Activated gamma-delta T cell (primary cell): ENCODE results near the gene TPO.

ENCODE experiments used
- DNase-seq: peaks from one replicate; lab custom pipeline; 2025; lab: John Stamatoyannopoulos, UW

Gene TPO

DNA sequence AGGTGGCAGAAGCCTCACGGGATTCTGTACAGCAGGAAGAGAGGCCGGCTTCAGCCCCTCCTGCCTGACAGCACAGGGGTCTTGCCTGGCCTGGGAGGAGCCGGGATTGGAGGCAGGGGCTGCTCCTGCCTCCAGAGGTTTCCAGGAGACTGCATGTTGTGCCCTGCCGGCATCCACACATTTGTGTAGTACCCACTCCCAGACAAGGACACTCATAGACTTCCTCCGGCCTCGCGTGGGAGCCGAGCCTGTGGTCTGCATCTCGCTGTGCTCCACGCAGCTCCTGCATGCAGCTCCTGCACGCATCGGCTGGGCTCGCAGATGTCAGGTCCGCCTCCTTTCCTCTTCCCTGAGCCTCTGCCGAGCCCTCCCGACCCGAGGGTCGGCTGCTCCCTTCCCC, 34.7 kb downstream of the TPO start:
- no peak for DNase-seq

GRCh38 chr2:1450915-1451314, 37.7 kb downstream of the TPO start:
- DNase-seq, result no peak

DNA sequence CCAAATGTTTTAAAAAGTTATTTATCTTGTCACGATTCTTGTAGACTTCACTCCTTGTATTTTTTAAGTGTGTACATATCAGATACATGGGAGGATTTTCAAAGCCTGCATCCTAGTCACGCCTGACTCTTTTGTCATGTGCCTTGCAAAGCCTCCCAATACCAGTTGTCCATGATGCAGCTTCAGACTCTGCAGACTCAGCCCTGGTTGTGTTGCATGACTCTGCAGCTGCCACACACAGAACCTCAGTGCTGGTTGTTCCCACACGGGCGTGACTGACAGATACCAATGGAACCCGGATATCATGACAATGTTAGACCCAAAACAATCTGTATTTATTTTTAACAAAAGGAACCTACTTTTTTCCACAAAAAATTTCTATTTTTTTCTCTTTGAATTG, 38.2 kb downstream of the TPO start:
- DNase-seq, result no peak

- DNase-seq, result no peak
Observed at GRCh38 chr2:1453561-1453960, 40.3 kb downstream of the TPO start.

DNA sequence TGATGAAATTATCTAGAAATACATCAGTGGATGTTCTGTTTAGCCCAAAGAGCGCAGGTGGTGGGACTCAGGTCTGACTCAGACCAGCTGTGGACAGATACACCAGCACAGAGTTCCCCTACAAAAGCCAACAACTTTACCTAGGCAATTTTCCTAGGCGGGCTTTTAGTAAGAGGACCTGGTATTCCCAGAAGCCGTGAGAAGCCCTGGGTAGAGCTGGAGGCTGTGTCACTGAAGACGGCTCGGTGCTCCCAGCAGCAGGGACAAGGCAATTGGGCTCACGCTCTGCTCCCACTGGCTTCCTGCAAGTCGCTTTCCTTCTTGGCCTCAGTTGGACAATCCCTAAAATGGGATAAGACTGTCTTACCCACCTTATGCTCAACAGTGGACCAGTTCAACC, 41.1 kb downstream of the TPO start:
- no peak for DNase-seq

GRCh38 chr2:1455466-1455865, 42.2 kb downstream of the TPO start:
- no peak for DNase-seq

DNA sequence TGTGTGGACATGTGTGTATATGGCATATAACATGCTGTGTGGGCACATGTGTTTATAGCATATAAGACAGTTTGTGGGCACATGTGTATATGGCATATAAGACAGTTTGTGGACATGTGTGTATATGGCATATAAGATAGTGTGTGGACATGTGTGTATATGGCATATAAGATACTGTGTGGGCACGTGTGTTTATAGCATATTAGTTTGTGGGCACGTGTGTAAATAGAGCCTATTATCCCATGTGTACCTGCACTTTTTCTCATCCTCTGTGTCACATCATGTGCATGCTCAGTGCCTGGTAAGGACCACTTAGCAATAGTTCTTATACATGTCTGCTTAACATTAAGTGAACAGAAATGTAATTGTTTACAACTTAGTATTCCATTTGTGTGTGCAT, 45.2 kb downstream of the TPO start:
- no peak for DNase-seq

DNA sequence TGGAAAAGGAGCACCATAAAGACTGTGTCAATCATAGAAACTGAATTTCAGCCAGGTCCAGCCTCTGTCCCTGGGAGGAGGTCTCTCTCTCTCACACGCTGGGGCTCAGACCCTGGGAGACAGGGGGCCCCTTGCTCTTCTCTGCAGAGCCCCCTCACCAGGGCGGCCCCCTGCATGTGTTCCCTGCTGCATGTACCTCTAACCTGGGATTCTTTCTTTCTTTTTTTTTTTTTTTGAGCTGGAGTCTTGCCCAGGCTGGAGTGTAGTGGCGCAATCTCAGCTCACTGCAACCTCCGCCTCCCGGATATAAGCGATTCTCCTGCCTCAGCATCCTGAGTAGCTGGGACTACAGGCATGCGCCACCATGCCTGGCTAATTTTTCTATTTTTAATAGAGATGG, 46.5 kb downstream of the TPO start:
- no peak for DNase-seq

GRCh38 chr2:1460851-1461418, 47.7 kb downstream of the TPO start:
- no peak for DNase-seq

DNA sequence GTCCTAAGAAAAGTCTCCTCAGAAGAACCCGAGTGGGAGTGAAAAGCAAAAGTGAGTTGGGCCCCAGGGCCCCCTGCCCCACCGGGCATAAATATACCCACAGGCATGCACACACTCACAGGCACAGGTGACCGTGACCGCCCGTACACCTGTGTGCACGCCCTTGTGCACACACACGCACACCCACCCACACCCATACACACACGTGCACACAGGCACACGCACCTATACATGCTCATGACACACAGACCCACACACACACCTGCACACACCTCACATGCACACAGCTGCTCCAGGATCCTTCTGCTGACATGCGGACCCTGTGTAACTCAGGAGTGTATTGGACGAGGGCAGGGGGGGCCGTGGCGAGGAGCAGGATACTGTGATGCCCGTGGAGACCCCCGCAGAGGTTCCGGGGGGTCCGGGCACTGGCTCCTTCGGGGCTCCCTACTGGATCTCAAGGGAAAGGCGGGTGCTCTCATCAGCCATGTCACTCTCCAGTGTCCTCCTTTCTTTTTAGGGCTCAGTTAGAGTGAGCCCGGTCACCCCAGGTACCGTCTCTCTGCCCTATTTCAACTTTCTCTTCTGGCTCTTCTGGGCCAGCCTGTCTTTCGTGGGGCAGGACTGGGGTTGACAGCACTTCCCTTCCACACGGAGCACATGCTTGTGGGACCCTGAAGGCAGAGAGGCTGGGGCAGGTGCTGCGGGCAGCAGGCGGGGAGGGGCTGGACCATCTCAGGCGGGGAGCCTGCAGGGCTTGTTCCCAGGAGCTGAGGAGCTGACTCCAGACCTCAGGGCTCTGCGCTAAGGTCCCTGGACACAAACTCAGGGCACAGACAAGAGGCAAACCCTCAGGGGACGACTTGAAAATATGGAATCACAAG, 48.5 kb downstream of the TPO start:
- DNase-seq, result no peak

DNA sequence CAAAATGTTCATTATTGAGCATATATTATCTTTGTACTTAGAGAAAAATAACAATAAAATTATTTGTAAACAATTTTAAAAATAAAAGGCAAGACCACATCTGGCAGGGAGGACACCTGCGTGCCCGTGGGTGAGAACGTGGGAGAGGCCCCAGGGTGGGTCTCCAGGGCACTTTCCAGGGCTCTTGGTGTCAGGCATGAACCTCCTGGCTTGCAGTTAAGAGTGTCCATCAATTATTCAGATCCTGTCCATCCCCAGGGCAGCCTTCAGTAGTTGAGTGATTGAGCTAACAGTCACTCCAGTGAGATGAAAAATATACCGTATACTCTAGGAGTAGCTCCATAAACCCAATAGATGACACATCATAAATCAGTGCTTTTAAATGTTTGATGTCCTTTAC, 49.7 kb downstream of the TPO start:
- DNase-seq, result no peak

GRCh38 chr2:1472350-1472749, 59.1 kb downstream of the TPO start:
- DNase-seq, result no peak

DNA sequence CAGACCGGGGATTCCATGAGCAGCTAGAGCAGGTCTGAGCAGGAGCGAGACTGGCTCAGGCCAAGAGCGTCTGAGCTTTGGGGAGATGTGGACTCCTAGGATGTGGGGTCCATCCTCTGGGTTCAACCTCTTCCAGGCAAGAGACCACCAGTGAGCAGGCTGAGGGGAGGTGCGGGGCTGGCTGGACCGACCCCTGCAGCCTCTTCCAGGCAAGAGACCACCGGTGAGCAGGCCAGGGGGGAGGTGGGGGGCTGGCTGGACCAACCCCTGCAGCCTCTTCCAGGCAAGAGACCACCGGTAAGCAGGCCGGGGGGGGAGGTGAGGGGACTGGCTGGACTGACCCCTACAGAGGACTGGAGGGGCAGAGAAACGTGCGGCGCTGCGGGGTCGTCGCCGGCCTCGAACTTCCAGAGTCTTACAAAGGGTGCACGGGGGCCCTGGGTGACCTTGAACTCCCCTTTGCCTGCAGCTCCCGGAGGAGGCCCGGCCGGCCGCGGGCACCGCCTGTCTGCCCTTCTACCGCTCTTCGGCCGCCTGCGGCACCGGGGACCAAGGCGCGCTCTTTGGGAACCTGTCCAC, 63.4 kb downstream of the TPO start:
- no peak for DNase-seq

GRCh38 chr2:1477196-1478040, 64.2 kb downstream of the TPO start:
- DNase-seq, result no peak

DNA sequence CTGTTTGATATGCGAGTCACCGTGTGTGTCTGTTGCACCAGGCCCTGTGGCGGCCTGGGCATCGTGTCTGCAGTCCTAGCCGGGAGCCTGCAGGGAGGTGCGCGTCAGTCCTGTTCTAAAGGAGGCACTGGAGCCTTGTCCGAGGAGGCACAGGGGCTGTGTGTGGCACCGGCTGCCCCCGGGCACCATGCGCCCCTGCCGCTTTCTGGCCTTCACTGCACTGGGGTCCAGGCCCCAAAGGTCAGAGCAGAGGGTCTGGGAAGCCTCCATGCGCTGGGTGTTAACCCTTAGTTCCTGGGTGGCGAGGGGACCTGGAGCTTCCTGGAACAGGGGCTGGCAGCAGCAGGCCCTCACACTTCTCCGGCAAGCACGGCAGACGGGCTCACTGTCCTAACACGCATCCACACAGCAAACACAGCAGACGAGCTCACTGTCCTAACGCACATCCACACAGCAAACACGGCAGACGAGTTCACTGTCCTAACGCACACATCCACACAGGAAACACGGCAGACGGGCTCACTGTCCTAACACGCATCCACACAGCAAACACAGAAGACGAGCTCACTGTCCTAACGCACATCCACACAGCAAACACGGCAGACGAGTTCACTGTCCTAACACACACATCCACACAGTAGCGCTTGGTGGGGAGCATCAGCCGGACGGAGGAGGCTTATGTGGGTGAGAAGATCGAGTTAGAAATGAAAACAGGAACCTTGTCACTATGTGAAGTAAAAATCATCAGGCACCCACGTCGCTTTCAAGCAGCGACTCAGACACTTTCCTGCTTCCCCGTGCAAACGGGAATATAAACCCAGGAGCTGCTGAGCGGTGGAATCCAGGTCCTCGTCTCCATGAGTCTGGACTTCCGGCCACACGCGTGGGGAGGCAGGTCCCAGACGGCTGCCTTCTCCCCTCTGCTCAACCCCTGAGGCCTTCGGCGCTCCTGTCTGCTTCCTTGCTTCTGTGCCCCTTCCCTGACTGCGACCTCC, 65.3 kb downstream of the TPO start:
- DNase-seq, result no peak

- no peak for DNase-seq
Observed at GRCh38 chr2:1479346-1479745, 66.1 kb downstream of the TPO start.

GRCh38 chr2:1480671-1481076, 67.4 kb downstream of the TPO start:
- no peak for DNase-seq

DNA sequence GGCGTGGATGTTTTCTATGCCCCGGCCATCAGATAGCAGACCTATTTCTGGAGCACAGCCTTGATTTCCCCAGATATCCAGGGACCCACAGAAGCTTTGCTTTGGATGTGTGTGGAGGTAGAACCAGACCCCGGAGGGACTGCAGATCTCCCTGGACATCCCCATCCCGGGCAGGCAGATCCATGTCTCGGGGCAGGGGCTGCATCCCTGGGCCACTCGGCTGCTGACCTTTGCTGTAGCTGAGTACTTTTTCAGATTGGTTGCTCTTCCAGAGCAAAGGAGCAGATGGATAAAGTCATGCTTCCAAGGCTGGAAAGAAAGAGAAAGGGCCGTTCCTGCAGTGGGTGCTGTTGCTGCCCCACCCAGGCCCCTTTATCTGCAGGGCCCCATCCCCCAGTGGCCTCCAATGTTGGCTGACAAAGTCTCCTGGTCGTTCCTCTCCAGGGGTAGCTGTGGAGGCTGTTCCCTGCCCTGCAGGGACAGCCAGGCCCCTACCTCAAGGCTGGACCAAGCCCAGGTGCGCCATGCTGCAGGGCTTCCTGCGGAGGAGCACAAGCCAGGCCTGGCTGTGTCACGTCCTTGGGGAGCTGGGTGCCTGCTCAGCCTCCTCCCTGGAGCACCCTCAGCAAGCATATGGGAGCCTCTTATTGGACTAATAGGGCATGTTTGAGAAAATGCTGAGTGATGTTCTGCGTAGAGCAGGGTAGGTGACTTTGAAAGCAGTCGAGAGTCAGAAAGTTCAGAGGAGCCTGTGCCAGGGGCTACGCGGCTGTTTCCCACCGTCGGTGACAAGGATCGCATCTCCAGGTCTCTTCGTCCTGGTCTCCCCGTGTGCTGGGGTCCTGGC, 68.4 kb downstream of the TPO start:
- no peak for DNase-seq

DNA sequence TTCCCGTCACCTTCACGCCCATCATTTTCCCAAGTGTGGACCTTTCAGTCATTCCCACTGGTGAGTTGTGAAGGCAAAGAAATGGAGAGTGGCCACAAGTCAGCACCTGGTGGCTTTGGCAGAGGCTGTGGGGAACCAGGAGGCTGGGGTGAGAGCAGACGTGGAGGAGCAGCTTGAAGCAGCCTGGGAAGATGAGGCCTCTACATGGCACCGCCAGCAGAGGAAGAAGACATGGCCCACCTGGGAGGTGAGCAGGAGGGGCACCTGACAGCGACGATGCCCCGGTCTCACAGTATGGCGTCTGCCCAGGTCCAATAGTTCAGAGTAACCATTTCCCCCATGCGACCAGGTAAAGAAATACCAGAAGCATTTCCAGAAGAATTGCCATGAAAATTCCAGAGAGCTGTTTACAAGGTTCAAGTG, 69.0 kb downstream of the TPO start:
- DNase-seq, result no peak

- DNase-seq, result no peak
Observed at GRCh38 chr2:1482981-1483380, 69.7 kb downstream of the TPO start.
